GM12874 (cell line): Measurements from ENCODE around the gene STARD6.

Experiments
- TF ChIP-seq, protein P1 (sequence below): IDR thresholded peaks from 2 replicates; pipeline ENCODE4 v1.5.1; 2011; ENCODE audit warnings: low read depth, mild to moderate bottlenecking, control low read depth, low read length, moderate library complexity; ENCODE audit not compliant: insufficient read depth

Gene STARD6

DNA sequence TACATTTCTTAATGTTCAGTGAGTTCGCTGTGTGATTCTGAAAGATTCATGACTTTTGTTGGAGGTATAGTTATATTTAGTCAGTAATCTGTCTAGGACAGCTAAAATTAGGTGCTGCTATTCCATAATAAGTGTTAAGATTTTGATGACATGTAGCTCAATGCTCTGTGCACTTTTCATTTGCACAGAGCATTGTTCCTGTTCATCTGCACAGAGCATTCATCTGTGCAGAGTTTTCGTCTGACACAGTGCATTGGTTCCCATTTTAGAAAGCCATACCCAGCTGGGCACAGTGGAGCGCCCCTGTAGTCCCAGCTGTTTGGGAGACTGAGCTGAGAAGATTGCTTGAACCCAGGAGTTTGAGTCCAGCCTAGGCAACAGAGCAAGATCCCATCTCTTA is 79.8 kb downstream of the STARD6 start:
- TF ChIP-seq, protein P1, sequence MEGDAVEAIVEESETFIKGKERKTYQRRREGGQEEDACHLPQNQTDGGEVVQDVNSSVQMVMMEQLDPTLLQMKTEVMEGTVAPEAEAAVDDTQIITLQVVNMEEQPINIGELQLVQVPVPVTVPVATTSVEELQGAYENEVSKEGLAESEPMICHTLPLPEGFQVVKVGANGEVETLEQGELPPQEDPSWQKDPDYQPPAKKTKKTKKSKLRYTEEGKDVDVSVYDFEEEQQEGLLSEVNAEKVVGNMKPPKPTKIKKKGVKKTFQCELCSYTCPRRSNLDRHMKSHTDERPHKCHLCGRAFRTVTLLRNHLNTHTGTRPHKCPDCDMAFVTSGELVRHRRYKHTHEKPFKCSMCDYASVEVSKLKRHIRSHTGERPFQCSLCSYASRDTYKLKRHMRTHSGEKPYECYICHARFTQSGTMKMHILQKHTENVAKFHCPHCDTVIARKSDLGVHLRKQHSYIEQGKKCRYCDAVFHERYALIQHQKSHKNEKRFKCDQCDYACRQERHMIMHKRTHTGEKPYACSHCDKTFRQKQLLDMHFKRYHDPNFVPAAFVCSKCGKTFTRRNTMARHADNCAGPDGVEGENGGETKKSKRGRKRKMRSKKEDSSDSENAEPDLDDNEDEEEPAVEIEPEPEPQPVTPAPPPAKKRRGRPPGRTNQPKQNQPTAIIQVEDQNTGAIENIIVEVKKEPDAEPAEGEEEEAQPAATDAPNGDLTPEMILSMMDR, result no peak
